GM23248 (cell line): Measurements from ENCODE around the gene CHD9. TPM values are rescaled to one million over a fixed set of nuclear protein-coding genes. Genes with fewer than 3 reads are reported as not detected.
A peak's percentile ranks its signal among the peaks of the same experiment; 100 is the strongest.

Experiments used
- DNase-seq: peaks from one replicate; pipeline ENCODE4 v3.0.0-alpha.2; 2015
- H2AFZ ChIP-seq: fragments of 200-600 bp; sonication (generic); 2 replicates; pipeline ENCODE4 v1.6.1; 2016; ENCODE audit warnings: antibody characterized with exemption
- H3F3A ChIP-seq: fragments of 200-600 bp; sonication (generic); 2 replicates; pipeline ENCODE4 v1.6.1; 2016; ENCODE audit warnings: mild to moderate bottlenecking, antibody characterized with exemption, mixed run types; ENCODE audit not compliant: insufficient read depth
- H3K27ac ChIP-seq: fragments of 200-600 bp; sonication (generic); 2 replicates; pipeline ENCODE4 v1.5.1; 2016; ENCODE audit warnings: mild to moderate bottlenecking
- H3K27me3 ChIP-seq: fragments of 200-600 bp; sonication (generic); replicated peaks from 2 replicates; pipeline ENCODE4 v1.6.1; 2016; ENCODE audit warnings: mild to moderate bottlenecking; ENCODE audit not compliant: insufficient read depth
- H3K36me3 ChIP-seq: fragments of 200-600 bp; sonication (generic); 2 replicates; pipeline ENCODE4 v1.6.1; 2016; ENCODE audit warnings: low read depth, mild to moderate bottlenecking
- H3K4me1 ChIP-seq: fragments of 200-600 bp; sonication (generic); 2 replicates; pipeline ENCODE4 v1.6.1; 2016; ENCODE audit warnings: mild to moderate bottlenecking; ENCODE audit not compliant: insufficient read depth
- H3K4me2 ChIP-seq: fragments of 200-600 bp; sonication (generic); one replicate; pipeline ENCODE4 v1.6.1; 2016; ENCODE audit warnings: mild to moderate bottlenecking; ENCODE audit not compliant: unreplicated experiment
- H3K4me3 ChIP-seq: fragments of 200-600 bp; sonication (generic); 2 replicates; pipeline ENCODE4 v1.5.1; 2016; ENCODE audit warnings: mild to moderate bottlenecking
- H3K79me2 ChIP-seq: fragments of 200-600 bp; sonication (generic); 2 replicates; pipeline ENCODE4 v1.6.1; 2016; ENCODE audit warnings: mild to moderate bottlenecking; ENCODE audit not compliant: insufficient read depth
- H3K9ac ChIP-seq: fragments of 200-600 bp; sonication (generic); 2 replicates; pipeline ENCODE4 v1.6.1; 2016; ENCODE audit warnings: mild to moderate bottlenecking
- H3K9me2 ChIP-seq: fragments of 200-600 bp; sonication (generic); 2 replicates; pipeline ENCODE4 v1.6.1; 2016; ENCODE audit warnings: mixed run types, mild to moderate bottlenecking, moderate library complexity; ENCODE audit not compliant: insufficient read depth
- H3K9me3 ChIP-seq: fragments of 200-600 bp; sonication (generic); one replicate; pipeline ENCODE4 v1.6.1; 2017; ENCODE audit warnings: low read depth
- H4K20me1 ChIP-seq: fragments of 200-600 bp; sonication (generic); 2 replicates; pipeline ENCODE4 v1.6.0; 2016; ENCODE audit not compliant: insufficient read depth
- EZH2 ChIP-seq: fragments of 200-600 bp; sonication (generic); IDR thresholded peaks from 2 replicates; pipeline ENCODE4 v1.6.1; 2018; ENCODE audit warnings: antibody characterized with exemption, mild to moderate bottlenecking; ENCODE audit not compliant: insufficient read depth, poor library complexity, severe bottlenecking
- EZH2phosphoT487 ChIP-seq: fragments of 200-600 bp; sonication (generic); IDR thresholded peaks from 2 replicates; pipeline ENCODE4 v1.6.1; 2018; ENCODE audit warnings: antibody characterized with exemption, moderate library complexity, mild to moderate bottlenecking, low read depth; ENCODE audit not compliant: insufficient read depth
- WGBS, 2 experiments: methylation state at CpG; one replicate each; pipeline ENCODE4 v1.1.6; 2015 to 2017; ENCODE audit warnings: low lambda C conversion rate in 2 of 2, low coverage in 1 of 2; ENCODE audit errors: missing lambda C conversion rate in 2 of 2; 5-methylcytosine and 5-hydroxymethylcytosine counted together
- in situ Hi-C: fragments of 300-500 bp; cut with MboI; formaldehyde crosslinking; loops from 2 replicates; pipeline ENCODE4 v1.15.0; 2020
- polyA plus RNA-seq: library from polyadenylated mRNA; unstranded; fragments of >200 nt; fragmentation: Nextera tagmentation; extraction: Ambion mirVana; gene quantifications from 2 replicates; pipeline ENCODE4 v1.2.1, GENCODE V29; 2016
- total RNA-seq: library from RNA; depleted of rRNA; stranded (reverse); fragments of >200 nt; shearing (Covaris generic); gene quantifications from 2 replicates; pipeline ENCODE4 v1.2.3, GENCODE V29; 2014

Gene CHD9
- total and polyA plus RNA-seq, 2 experiments from 2014 or later = 20.5 to 47.4 TPM

GRCh38 chr16:53209877-53210276 lies 155.1 kb downstream of the CHD9 start:
- in situ Hi-C loops = no loop called here
- DNase-seq = peak; percentile 12
- peak overlapping the region; percentile 76 for H3K4me3 ChIP-seq
- H3K27me3 ChIP-seq = no peaks in the 10 kb centered on the region
- H3K27ac ChIP-seq = peak overlapping the region; percentile 90
- WGBS, 2 experiments = 6 to 7% methylated on average over 2 of the region's 2 CpGs
- no peak for TF ChIP-seq EZH2phosphoT487
- TF ChIP-seq EZH2 = no peak
- H3K9ac ChIP-seq = peak overlapping the region; percentile 85
- H2AFZ ChIP-seq = peak overlapping the region; percentile 27; the same call in 1 of the 2 replicates
- H4K20me1 ChIP-seq = no peaks in the 10 kb centered on the region
- H3K36me3 ChIP-seq = 0 out of 2 replicates have a peak, but pooled peaks cover 4% of the 10 kb centered on the region
- peak overlapping the region; percentile 97 for H3K4me2 ChIP-seq
- peaks cover 47% of the 10 kb centered on the region for H3F3A ChIP-seq
- H3K9me2 ChIP-seq = no peaks in the 10 kb centered on the region
- H3K4me1 ChIP-seq = peaks cover 56% of the 10 kb centered on the region
- no peaks in the 10 kb centered on the region for H3K9me3 ChIP-seq
- peaks cover 91% of the 10 kb centered on the region for H3K79me2 ChIP-seq

DNA sequence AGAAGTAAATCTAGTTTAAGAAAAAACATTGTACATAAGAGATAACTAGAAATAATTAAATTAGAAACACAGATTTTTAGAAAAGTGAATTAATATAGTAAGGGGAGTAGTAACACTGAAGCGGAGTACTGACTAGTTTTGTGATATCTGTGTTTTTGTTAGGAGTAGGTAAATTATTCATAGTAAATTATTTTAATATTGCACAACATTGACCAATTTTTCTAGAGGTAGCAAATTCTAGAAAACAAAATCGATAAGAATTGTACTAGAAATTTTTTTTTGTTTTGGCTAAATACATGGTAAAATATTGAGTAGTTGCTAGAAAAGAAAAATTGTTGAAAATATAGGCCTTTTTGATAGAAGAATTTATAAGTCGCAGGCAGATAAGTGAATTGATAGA lies 156.5 kb downstream of the CHD9 start:
- Histone ChIP-seq H3K4me1 (peaks cover 56% of the 10 kb centered on the region), H3K9me2 (no peaks in the 10 kb centered on the region), H4K20me1 (no peaks in the 10 kb centered on the region), H3F3A (peaks cover 35% of the 10 kb centered on the region), H2AFZ (no peak overlapping the region), H3K27me3 (no peaks in the 10 kb centered on the region), H3K9me3 (no peaks in the 10 kb centered on the region), H3K36me3 (0 out of 2 replicates have a peak, but pooled peaks cover 4% of the 10 kb centered on the region), H3K9ac (peak overlapping the region; percentile 85), H3K27ac (peak overlapping the region; percentile 2; the same call in 1 of the 2 replicates), H3K4me3 (peak overlapping the region; percentile 76), H3K4me2 (peak overlapping the region; percentile 97), H3K79me2 (peaks cover 91% of the 10 kb centered on the region)
- WGBS, 2 experiments = 81 to 83% methylated on average over 3 of the region's 3 CpGs
- no peak for TF ChIP-seq EZH2
- TF ChIP-seq EZH2phosphoT487 = no peak
- DNase-seq = no peak
- in situ Hi-C loops = no loop called here

- Histone ChIP-seq H3K9me2 (no peaks in the 10 kb centered on the region), H3F3A (peaks cover 20% of the 10 kb centered on the region), H3K4me2 (peak overlapping the region; percentile 38), H3K4me1 (peaks cover 46% of the 10 kb centered on the region), H3K9ac (no peak overlapping the region), H3K4me3 (no peak overlapping the region), H3K36me3 (0 out of 2 replicates have a peak, but pooled peaks cover 4% of the 10 kb centered on the region), H3K9me3 (no peaks in the 10 kb centered on the region), H3K79me2 (peaks cover 93% of the 10 kb centered on the region), H2AFZ (no peak overlapping the region), H4K20me1 (no peaks in the 10 kb centered on the region), H3K27me3 (no peaks in the 10 kb centered on the region), H3K27ac (peak overlapping the region; percentile 5; the same call in 1 of the 2 replicates)
- DNase-seq = peak; percentile 36
- TF ChIP-seq EZH2phosphoT487 (no peak), EZH2 (no peak)
- in situ Hi-C loops = no loop called here
These were observed 158.1 kb downstream of the CHD9 start for GRCh38 chr16:53212893-53213223.

- 13 to 16% methylated on average over 2 of the region's 2 CpGs for WGBS, 2 experiments
- H3K9me3 ChIP-seq = no peaks in the 10 kb centered on the region
- no peak overlapping the region for H3K9ac ChIP-seq
- in situ Hi-C loops = no loop called here
- H3K27me3 ChIP-seq = no peaks in the 10 kb centered on the region
- 0 out of 2 replicates have a peak, but pooled peaks cover 4% of the 10 kb centered on the region for H3K36me3 ChIP-seq
- H3K4me3 ChIP-seq = no peak overlapping the region
- H3K4me1 ChIP-seq = peaks cover 44% of the 10 kb centered on the region
- no peak overlapping the region for H3K27ac ChIP-seq
- H4K20me1 ChIP-seq = no peaks in the 10 kb centered on the region
- TF ChIP-seq EZH2phosphoT487 (no peak), EZH2 (no peak)
- no peak for DNase-seq
- no peaks in the 10 kb centered on the region for H3K9me2 ChIP-seq
- H3F3A ChIP-seq = peaks cover 14% of the 10 kb centered on the region
- H3K4me2 ChIP-seq = no peak overlapping the region
- no peak overlapping the region for H2AFZ ChIP-seq
- H3K79me2 ChIP-seq = peaks cover 100% of the 10 kb centered on the region
These were observed 158.8 kb downstream of the CHD9 start for GRCh38 chr16:53213542-53213941.

DNA sequence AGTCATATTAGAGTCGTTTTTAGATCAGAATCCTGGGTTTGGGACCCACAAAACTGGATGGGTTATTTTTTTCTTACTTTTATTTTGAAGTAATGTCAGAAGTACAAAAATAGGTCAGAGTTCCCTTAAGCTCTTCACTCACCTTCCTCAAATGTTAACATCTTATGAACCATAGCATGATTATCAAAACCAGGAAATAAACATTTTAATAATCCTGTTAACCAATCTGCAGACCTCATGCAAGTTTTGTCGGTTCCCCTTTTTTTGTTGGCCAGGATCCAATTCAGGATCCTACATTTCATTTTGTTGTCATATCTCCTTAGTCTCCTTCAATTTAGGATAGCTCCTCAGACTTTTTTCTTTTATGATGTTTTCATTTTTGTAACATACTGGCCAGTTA lies 162.0 kb downstream of the CHD9 start:
- H3K79me2 ChIP-seq = peaks cover 100% of the 10 kb centered on the region
- peaks cover 29% of the 10 kb centered on the region for H3F3A ChIP-seq
- H3K36me3 ChIP-seq = no peaks in the 10 kb centered on the region
- no peaks in the 10 kb centered on the region for H3K9me3 ChIP-seq
- DNase-seq = no peak
- H2AFZ ChIP-seq = no peak overlapping the region
- H3K9ac ChIP-seq = no peak overlapping the region
- in situ Hi-C loops = no loop called here
- H4K20me1 ChIP-seq = no peaks in the 10 kb centered on the region
- H3K27me3 ChIP-seq = no peaks in the 10 kb centered on the region
- H3K9me2 ChIP-seq = no peaks in the 10 kb centered on the region
- no peak overlapping the region for H3K27ac ChIP-seq
- no peak overlapping the region for H3K4me3 ChIP-seq
- no peak overlapping the region for H3K4me2 ChIP-seq
- TF ChIP-seq EZH2phosphoT487 (no peak), EZH2 (no peak)
- peaks cover 46% of the 10 kb centered on the region for H3K4me1 ChIP-seq
- 67 to 69% methylated on average over 2 of the region's 2 CpGs for WGBS, 2 experiments
